Measurements from ENCODE around the gene CFAP74. TPM values are rescaled to one million over a fixed set of nuclear protein-coding genes. Genes with fewer than 3 reads are reported as not detected.
A peak's percentile ranks its signal among the peaks of the same experiment; 100 is the strongest.

Gene CFAP74
- total RNA-seq, 2 donors from 2014 or later = not detected

DNA sequence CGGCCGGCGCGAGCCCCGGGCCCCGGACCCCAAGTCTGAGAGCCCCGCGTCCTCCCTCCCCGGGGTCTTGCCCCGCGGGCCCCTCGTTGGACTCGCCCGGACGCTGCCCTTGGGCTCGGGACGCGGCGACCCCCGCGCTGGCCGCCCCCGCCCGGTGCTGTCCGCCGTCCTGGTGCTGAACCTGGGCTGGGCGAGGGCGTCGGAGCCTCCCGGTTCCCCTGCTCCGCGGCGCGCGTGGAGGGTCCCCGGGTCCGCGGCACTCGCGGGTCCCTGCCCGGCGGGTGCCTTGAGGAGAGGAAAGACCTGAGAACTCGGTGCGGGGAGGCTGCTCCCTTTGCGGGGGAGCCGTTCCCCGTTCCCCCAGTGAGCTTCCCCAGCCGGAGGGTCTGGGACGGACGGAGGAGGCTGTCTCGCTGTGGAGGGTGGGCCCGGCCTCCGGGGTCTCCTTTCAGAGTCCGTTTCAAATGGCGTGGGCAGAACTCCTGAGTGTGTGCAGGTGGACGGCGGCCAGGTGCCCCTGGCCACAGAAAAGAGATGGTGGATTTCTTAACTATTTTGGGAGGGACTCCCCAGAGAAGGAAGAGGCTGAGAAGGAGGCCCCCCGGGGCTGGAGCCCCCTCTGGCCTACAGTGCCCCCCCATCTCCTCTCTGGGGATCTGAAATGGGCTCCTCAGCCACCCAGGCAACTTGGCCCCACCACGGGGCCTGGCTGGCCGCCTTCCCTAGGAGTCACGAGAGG is 16.2 kb upstream of the CFAP74 start:
- Mint-ChIP-seq H3K36me3 (no peaks in the 10 kb centered on the region), H3K27me3 (peaks cover 27 to 28% of the 10 kb centered on the region in 2 donors), H3K4me3 (no peak overlapping the region), H3K9me3 (no peaks in the 10 kb centered on the region), H3K4me1 (ENCODE audit: low read depth in 2 of 2) (peaks cover 0 to 3% of the 10 kb centered on the region in 2 donors), H3K27ac (no peak overlapping the region)
- peak in 1 of 2 donors; percentile 34 for ATAC-seq
- DNase-seq (ENCODE audit: low spot score) = no peak

GRCh38 chr1:2019172-2019543 is 15.6 kb upstream of the CFAP74 start, which contains the start of gene GABRD:
GABRD (plus strand) TSS chr1:2019345; CDS start chr1:2019424, 79 bp downstream.
- Mint-ChIP-seq H3K27me3 (peaks cover 28% of the 10 kb centered on the region in 2 donors), H3K4me3 (no peak within 1 kb of the TSS), H3K4me1 (ENCODE audit: low read depth in 2 of 2) (peaks cover 0 to 3% of the 10 kb centered on the region in 2 donors), H3K27ac (no peak within 1 kb of the TSS), H3K9me3 (no peaks in the 10 kb centered on the region), H3K36me3 (no peaks in the 10 kb centered on the region)
- DNase-seq (ENCODE audit: low spot score) (no peak), ATAC-seq (peak in 1 of 2 donors; percentile 44)

DNA sequence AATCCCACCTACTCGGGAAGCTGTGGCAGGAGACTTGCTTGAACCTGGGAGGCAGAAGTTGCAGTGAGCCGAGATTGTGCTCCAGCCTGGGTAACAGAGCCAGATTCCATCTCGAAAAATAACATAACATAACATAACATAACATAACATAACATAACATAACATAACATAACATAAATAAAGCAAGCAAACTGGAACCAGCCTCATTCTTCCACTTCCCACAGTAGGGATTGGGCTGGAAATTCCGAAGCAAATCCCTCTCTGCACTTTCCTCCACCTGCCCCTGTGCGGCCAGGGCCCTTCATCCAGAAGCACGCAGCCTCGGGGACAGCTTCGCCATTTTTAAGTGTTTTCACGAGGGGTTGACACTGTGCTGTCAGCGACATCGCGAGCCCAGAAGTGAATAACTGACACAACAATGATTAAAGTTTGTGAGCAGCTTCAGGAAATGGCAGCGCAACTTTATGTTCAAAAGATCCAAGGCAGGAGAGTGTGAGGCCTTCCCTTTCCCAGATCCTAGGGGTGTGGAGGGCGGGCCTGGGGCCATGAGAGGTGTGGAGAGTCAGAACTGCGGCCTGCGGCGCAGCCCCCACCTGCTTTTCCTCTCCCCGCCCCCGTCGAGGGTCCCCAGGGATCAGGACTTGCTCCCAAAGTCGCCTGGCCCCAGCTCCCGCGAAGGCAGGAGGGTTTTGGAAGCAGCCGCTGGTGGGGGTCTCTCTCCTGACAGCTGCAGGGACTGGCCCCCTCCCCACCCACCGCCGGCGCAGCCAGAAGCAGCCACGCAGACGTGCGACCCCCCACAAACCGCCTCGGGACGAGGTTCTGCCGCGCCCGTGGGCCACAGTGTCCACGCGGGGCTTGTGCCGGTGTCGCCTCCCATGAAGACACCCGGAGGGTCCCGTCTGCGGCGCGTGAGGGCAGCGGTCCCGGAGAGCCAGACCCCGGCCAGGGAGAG is 14.9 kb upstream of the CFAP74 start:
- ATAC-seq (no peak), DNase-seq (ENCODE audit: low spot score) (peak; percentile 35)
- Mint-ChIP-seq H3K9me3 (no peaks in the 10 kb centered on the region), H3K36me3 (no peaks in the 10 kb centered on the region), H3K4me3 (no peak overlapping the region), H3K4me1 (ENCODE audit: low read depth in 2 of 2) (peaks cover 0 to 3% of the 10 kb centered on the region in 2 donors), H3K27ac (no peak overlapping the region), H3K27me3 (peaks cover 28 to 30% of the 10 kb centered on the region in 2 donors)

DNA sequence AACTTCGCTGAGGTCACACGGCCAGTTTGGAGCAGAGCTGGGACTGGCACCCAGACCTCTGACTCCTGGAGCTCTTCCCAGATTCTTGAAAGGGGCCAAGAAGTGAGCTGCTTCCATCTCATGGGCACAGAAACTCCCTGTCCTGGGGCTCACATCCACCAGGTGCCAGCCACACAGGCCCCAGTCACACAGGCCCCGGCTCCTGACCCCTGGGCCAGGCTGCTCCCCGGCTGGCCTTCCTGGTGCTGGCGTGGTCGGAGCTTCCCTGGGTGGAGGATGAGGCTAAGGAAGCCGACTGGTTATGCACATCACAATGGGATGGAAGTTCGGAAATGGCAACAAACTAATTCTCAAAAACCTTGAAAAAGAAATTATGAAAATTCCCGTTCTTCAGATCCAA is 12.5 kb upstream of the CFAP74 start:
- ATAC-seq (no peak), DNase-seq (ENCODE audit: low spot score) (peak; percentile 40)
- Mint-ChIP-seq H3K27ac (no peak overlapping the region), H3K4me1 (ENCODE audit: low read depth in 2 of 2) (peaks cover 0 to 3% of the 10 kb centered on the region in 2 donors), H3K36me3 (no peaks in the 10 kb centered on the region), H3K9me3 (no peaks in the 10 kb centered on the region), H3K4me3 (no peak overlapping the region), H3K27me3 (peaks cover 22 to 28% of the 10 kb centered on the region in 2 donors)

DNA sequence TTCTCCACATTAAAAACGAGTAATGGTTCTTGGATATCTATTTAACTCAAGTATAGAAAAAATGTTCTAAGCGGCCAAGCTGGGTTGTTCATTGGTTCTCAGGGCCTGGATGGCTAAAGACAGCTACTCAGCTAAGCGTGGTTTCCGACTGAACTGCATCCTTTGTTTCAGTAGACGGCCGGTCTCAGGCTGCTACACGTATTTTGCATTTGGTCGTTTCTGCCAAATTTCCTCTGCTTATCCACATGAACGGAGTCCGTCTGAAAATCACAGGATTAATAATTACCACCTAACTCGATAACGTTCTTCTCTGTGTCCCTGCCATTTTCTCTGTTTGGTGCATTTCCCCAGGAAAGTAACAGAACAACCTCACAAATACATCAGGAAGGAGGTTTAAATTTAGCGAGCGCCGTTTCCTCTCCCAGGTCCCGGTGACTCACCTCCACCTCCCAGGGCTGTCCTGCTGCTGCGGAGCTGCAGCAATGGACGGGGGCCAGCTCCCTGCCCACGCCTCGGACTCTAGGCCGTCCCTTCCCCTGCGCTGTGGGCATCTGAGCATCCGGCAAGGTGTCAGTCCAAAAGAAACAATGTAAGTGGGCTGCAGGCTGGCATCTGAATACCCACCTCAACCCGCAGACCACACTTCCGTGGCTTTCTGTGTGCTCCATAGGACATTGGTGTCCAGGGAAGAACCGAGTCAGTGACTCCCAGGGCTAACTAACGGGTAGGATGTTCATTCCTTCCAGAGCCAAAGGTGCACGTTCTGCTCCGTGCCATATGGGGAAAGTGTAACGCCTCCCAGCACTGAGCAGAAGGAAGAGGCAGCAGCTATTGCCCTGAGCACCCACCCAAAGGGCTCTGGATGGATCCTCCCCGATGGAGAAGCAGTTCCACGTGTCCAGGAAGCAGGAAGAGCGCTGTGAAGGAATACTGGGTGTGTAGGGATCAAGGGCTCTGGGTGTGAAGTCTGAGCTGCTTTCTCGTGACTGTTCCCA is 11.5 kb upstream of the CFAP74 start:
- no peak for DNase-seq (ENCODE audit: low spot score)
- no peak overlapping the region for H3K4me3 Mint-ChIP-seq
- no peaks in the 10 kb centered on the region for H3K36me3 Mint-ChIP-seq
- no peak for ATAC-seq
- H3K9me3 Mint-ChIP-seq = no peaks in the 10 kb centered on the region
- H3K27me3 Mint-ChIP-seq = peaks cover 17 to 23% of the 10 kb centered on the region in 2 donors
- peaks cover 0 to 3% of the 10 kb centered on the region in 2 donors for H3K4me1 Mint-ChIP-seq (ENCODE audit: low read depth in 2 of 2)
- H3K27ac Mint-ChIP-seq = no peak overlapping the region

GRCh38 chr1:2014181-2014580 is 10.6 kb upstream of the CFAP74 start:
- peak; percentile 35 for DNase-seq (ENCODE audit: low spot score)
- Mint-ChIP-seq H3K27me3 (peaks cover 17 to 23% of the 10 kb centered on the region in 2 donors), H3K4me1 (ENCODE audit: low read depth in 2 of 2) (peaks cover 0 to 3% of the 10 kb centered on the region in 2 donors), H3K4me3 (no peak overlapping the region), H3K36me3 (no peaks in the 10 kb centered on the region), H3K27ac (no peak overlapping the region), H3K9me3 (no peaks in the 10 kb centered on the region)
- ATAC-seq = no peak

DNA sequence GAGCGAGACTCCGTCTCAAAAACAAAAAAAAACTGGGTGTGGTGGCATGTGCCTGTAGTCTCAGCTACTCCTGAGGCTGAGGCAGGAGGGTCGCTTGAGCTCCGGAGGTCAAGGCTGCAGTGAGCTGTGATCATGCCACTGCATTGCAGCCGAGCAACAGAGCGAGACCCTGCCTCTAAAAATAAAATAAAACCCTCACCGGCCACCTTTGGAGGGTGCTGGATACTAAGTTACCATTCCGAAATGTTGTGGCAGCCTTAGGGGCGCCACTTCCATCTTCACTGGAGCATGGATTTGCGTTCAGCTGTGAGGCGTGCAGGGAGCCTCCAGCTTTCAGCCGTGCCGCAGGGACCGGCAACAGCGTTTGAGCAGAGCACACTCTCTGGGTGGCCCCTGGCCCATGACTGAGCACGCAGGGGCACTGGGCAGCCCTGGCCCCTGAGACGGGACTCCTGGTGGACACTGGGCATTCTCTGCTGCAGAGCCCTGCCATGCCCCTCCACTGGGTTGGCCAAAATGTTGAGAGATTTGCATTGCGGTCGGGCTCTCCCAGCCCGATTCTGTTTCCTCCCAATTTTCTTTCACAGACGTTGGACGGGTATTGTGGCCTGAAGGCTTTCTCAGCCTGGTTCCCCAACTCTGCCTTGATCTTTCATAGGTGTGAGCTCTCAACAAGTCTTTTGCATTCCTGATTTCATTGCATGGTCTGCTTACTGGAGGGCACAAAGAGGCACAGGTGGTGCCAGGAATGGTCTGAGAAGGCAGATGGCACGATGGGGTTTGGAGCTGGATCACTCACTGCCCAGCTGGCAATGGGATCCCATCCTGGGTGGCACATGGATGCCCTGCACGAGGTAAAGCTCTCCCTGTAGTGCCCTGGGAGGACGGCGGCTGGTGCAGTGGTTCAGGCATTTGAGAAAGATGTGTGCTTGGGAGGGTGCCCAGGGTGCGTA is 5.8 kb upstream of the CFAP74 start:
- no peak for DNase-seq (ENCODE audit: low spot score)
- Mint-ChIP-seq H3K36me3 (no peaks in the 10 kb centered on the region), H3K4me1 (ENCODE audit: low read depth in 2 of 2) (no peaks in the 10 kb centered on the region), H3K9me3 (no peaks in the 10 kb centered on the region), H3K27me3 (peaks cover 9 to 13% of the 10 kb centered on the region in 2 donors), H3K4me3 (no peak overlapping the region), H3K27ac (no peak overlapping the region)
- peak in 1 of 2 donors; percentile 36 for ATAC-seq

DNA sequence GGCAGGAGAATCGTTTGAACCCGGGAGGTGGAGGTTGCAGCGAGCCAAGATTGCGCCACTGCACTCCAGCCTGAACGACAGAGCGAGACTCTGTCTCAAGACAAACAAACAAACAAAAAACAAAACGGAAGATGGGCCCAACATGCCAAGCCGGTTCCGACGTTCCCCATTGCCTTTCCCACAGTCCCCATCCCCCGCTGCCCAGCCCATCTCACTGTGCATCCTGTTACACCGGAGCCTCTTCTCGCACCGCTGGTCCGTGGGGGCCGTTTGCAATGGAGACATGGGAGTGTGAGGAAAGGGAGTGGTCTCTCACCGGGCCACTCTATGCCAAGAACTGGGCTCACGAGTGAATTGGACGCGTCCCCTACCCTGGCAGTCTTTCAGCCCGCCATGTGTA is 1.3 kb upstream of the CFAP74 start:
- no peaks in the 10 kb centered on the region for H3K36me3 Mint-ChIP-seq
- H3K27ac Mint-ChIP-seq = no peak overlapping the region
- H3K27me3 Mint-ChIP-seq = peaks cover 15 to 25% of the 10 kb centered on the region in 2 donors
- ATAC-seq (no peak), DNase-seq (ENCODE audit: low spot score) (peak; percentile 35)
- H3K9me3 Mint-ChIP-seq = no peaks in the 10 kb centered on the region
- H3K4me1 Mint-ChIP-seq (ENCODE audit: low read depth in 2 of 2) = no peaks in the 10 kb centered on the region
- no peak overlapping the region for H3K4me3 Mint-ChIP-seq

DNA sequence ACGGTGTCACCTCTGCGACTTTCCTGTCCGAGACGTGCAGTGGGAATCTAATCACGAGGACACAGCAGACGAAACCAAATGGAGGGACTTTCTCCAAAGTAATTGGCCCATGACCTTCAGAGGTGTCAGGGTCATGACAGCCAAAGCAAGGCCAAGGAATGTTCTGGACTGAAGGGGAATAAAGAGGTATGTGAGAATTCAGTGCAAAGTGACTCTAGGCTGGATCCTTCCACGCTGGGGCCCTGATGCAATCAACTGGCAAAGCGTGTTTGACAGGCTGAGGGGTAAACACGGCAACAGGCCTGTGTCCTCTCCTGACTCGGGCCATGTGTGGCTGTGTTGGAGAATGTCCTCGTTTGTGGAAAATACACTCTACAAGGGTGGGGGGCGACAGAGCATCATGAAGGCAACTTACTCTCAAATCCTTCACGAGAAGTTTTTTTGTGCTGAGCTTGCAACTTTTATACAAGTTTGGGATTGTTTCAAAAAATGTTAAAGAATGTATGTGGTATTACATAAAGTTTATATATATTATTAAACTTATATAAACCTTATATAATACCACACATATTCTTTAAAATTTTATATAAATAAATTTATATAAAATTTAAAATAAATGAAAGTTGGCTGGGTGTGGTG is 1.7 kb downstream of the CFAP74 start:
- no peak overlapping the region for H3K27ac Mint-ChIP-seq
- no peaks in the 10 kb centered on the region for H3K4me1 Mint-ChIP-seq (ENCODE audit: low read depth in 2 of 2)
- no peaks in the 10 kb centered on the region for H3K9me3 Mint-ChIP-seq
- ATAC-seq (no peak), DNase-seq (ENCODE audit: low spot score) (no peak)
- peaks cover 26 to 31% of the 10 kb centered on the region in 2 donors for H3K27me3 Mint-ChIP-seq
- H3K36me3 Mint-ChIP-seq = no peaks in the 10 kb centered on the region
- no peak overlapping the region for H3K4me3 Mint-ChIP-seq

DNA sequence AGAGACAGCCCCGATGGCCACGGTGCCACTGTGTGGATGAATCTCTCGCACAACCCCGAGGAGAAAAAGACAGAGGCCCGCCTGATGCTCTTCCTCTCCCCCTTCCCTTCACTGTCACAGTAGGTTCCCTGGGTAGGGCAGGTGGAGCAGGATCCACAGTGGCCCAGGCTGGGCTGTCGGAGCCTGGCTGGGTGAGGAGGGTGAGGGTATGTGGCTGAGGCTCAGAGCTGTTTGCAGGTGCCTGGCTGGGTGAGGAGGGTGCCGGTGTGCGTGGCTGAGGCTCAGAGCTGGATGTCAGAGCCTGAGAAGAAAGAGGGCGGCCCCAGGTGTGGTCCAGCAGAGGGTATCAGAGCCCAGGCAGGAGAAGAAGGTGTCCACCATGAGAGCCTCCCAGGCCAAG is 2.7 kb downstream of the CFAP74 start:
- Mint-ChIP-seq H3K9me3 (no peaks in the 10 kb centered on the region), H3K27ac (no peak overlapping the region), H3K27me3 (peaks cover 26 to 31% of the 10 kb centered on the region in 2 donors), H3K4me3 (no peak overlapping the region), H3K4me1 (ENCODE audit: low read depth in 2 of 2) (peaks cover 0 to 4% of the 10 kb centered on the region in 2 donors), H3K36me3 (no peaks in the 10 kb centered on the region)
- ATAC-seq (peak in 1 of 2 donors; percentile 36), DNase-seq (ENCODE audit: low spot score) (no peak)

- ATAC-seq = no peak
- peaks cover 24 to 28% of the 10 kb centered on the region in 2 donors for H3K27me3 Mint-ChIP-seq
- no peaks in the 10 kb centered on the region for H3K9me3 Mint-ChIP-seq
- peaks cover 0 to 4% of the 10 kb centered on the region in 2 donors for H3K4me1 Mint-ChIP-seq (ENCODE audit: low read depth in 2 of 2)
- H3K27ac Mint-ChIP-seq = no peak overlapping the region
- H3K4me3 Mint-ChIP-seq = no peak overlapping the region
- no peak for DNase-seq (ENCODE audit: low spot score)
- H3K36me3 Mint-ChIP-seq = no peaks in the 10 kb centered on the region
Observed at GRCh38 chr1:2000432-2000831, 3.2 kb downstream of the CFAP74 start.

DNA sequence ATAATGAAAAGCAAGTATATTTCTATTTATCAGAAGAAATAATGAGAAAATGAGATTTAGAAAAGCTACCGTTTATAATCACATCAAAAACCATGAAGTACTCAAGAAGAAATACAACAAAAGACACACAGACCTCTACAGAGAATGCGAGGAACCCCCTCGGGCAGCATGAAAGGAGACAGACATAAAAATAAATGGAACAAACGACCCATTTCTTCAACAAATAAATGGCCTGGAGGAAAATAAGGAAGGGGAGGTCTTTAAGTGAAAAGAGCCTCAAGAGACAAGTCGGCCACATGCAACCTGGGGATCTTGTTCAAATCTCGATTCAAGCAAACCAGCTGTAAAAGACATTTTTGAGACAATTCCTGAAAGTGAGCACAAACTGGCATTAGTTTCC is 6.0 kb downstream of the CFAP74 start:
- Mint-ChIP-seq H3K9me3 (no peaks in the 10 kb centered on the region), H3K36me3 (no peaks in the 10 kb centered on the region), H3K27ac (no peak overlapping the region), H3K4me3 (no peak overlapping the region), H3K27me3 (peaks cover 19 to 22% of the 10 kb centered on the region in 2 donors), H3K4me1 (ENCODE audit: low read depth in 2 of 2) (peaks cover 0 to 4% of the 10 kb centered on the region in 2 donors)
- ATAC-seq (no peak), DNase-seq (ENCODE audit: low spot score) (no peak)
